Hematopoietic multipotent progenitor cell treated with erythropoietin and hydrocortisone succinate and interleukin-3 and kit ligand, for 15 days (in vitro differentiated cells): ENCODE results near the gene ZHX3.

Source experiments
- DNase-seq: peaks from one replicate; pipeline ENCODE4 v3.0.0-alpha.2; 2015; ENCODE audit warnings: low spot score

Gene ZHX3

GRCh38 chr20:41151134-41151869 lies 166.2 kb downstream of the ZHX3 start:
- DNase-seq: no peak

GRCh38 chr20:41150664-41151063 lies 166.9 kb downstream of the ZHX3 start:
- no peak for DNase-seq

GRCh38 chr20:41148942-41149341 lies 168.6 kb downstream of the ZHX3 start:
- no peak for DNase-seq

- no peak for DNase-seq
Observed at GRCh38 chr20:41147767-41148191, 169.8 kb downstream of the ZHX3 start.

- DNase-seq: no peak
Observed at GRCh38 chr20:41145821-41146620, 171.5 kb downstream of the ZHX3 start.

GRCh38 chr20:41145317-41145716 lies 172.2 kb downstream of the ZHX3 start:
- DNase-seq: no peak

- DNase-seq: no peak
Observed at GRCh38 chr20:41143354-41143753, 174.2 kb downstream of the ZHX3 start.

- no peak for DNase-seq
Observed at GRCh38 chr20:41142919-41143318, 174.6 kb downstream of the ZHX3 start.

- no peak for DNase-seq
Observed at GRCh38 chr20:41142245-41142644, 175.3 kb downstream of the ZHX3 start.

- DNase-seq: no peak
Observed at GRCh38 chr20:41141153-41141815, 176.2 kb downstream of the ZHX3 start.

- DNase-seq: no peak
Observed at GRCh38 chr20:41140226-41141133, 177.1 kb downstream of the ZHX3 start.

GRCh38 chr20:41139227-41140093 lies 178.1 kb downstream of the ZHX3 start:
- no peak for DNase-seq

- no peak for DNase-seq
Observed at GRCh38 chr20:41138475-41139226, 178.9 kb downstream of the ZHX3 start.

GRCh38 chr20:41137614-41138474 lies 179.7 kb downstream of the ZHX3 start:
- DNase-seq: no peak

GRCh38 chr20:41136680-41137613 lies 180.6 kb downstream of the ZHX3 start, which contains the start of gene PLCG1:
TSS of gene PLCG1 (plus strand) at chr20:41137543. CDS start at chr20:41137642, 99 bp downstream.
- peak; percentile 79 for DNase-seq

GRCh38 chr20:41135888-41136679 lies 181.4 kb downstream of the ZHX3 start:
- no peak for DNase-seq
